SK-N-SH (cell line): Measurements from ENCODE around the gene FAAP24. TPM values are rescaled to one million over a fixed set of nuclear protein-coding genes. Genes with fewer than 3 reads are reported as not detected.
"Not testable (repeated sequence)": the region's sequence is repeated elsewhere in the genome, so short reads cannot be mapped to it uniquely, and the experiment has no call there.

Source experiments
- CTCF ChIA-PET: fragments of 300-600, 350-600 bp; formaldehyde crosslinking; extraction: SDS; loops from one replicate; lab custom pipeline; 2021; lab: Yijun Ruan, JAX
- POLR2A ChIA-PET: fragments of 350-600 bp; sonication (Branson Sonifier 250); formaldehyde crosslinking; extraction: SDS; loops from one replicate; lab custom pipeline; 2020; ENCODE audit warnings: antibody characterized with exemption, inconsistent platforms; lab: Yijun Ruan, JAX
- DNase-seq: peaks from one replicate; pipeline ENCODE4 v3.0.0; 2012
- H2AFZ ChIP-seq: fragments of 200-600 bp; sonication (generic); 2 replicates; pipeline ENCODE4 v1.8.1; 2016; ENCODE audit warnings: antibody characterized with exemption, mild to moderate bottlenecking, low read depth
- H3F3A ChIP-seq: fragments of 200-600 bp; sonication (generic); replicated peaks from 2 replicates; pipeline ENCODE3; 2016; ENCODE audit warnings: antibody characterized with exemption, mild to moderate bottlenecking; ENCODE audit not compliant: insufficient read depth
- H3K27ac ChIP-seq, 2 experiments: fragments of 200-500 bp in 1 of 2; fragments of 200-600 bp in 1 of 2; sonication (Bioruptor generic) in 1 of 2; sonication (generic), shearing (Covaris generic) in 1 of 2; 2 replicates each; pipeline versions ENCODE4 v1.5.1 to v1.6.1; 2014 to 2016; ENCODE audit warnings: low read depth in 2 of 2, inconsistent platforms in 1 of 2, low read length in 1 of 2, mild to moderate bottlenecking in 1 of 2, mixed read lengths in 1 of 2
- H3K27me3 ChIP-seq: fragments of 200-600 bp; sonication (generic), shearing (Covaris generic); 2 replicates; pipeline ENCODE4 v1.6.1; 2016; ENCODE audit warnings: mixed run types; ENCODE audit not compliant: insufficient read depth
- H3K36me3 ChIP-seq, 2 experiments: fragments of 200-500 bp in 1 of 2; fragments of 200-600 bp in 1 of 2; sonication (Bioruptor generic) in 1 of 2; sonication (generic) in 1 of 2; replicated peaks in 1 of 2; 2 replicates each; pipeline versions ENCODE3 to v1.5.1; 2014 to 2016; ENCODE audit warnings: low read length in 1 of 2, mild to moderate bottlenecking in 1 of 2; ENCODE audit not compliant: insufficient read depth in 2 of 2, control insufficient read depth in 1 of 2
- H3K4me1 ChIP-seq, 2 experiments: fragments of 200-500 bp in 1 of 2; fragments of 200-600 bp in 1 of 2; sonication (Bioruptor generic) in 1 of 2; sonication (generic), shearing (Covaris generic) in 1 of 2; 2 replicates each; pipeline versions ENCODE4 v1.5.1 to v1.6.1; 2014 to 2016; ENCODE audit warnings: low read depth in 1 of 2, low read length in 1 of 2, mixed run types in 1 of 2; ENCODE audit not compliant: insufficient read depth in 2 of 2, control insufficient read depth in 1 of 2
- H3K4me2 ChIP-seq: fragments of 200-600 bp; sonication (generic), shearing (Covaris generic); 2 replicates; pipeline ENCODE4 v1.6.1; 2017; ENCODE audit warnings: mixed run types
- H3K4me3 ChIP-seq, 2 experiments: fragments of 200-500 bp in 1 of 2; fragments of 200-600 bp in 1 of 2; sonication (Bioruptor generic) in 1 of 2; sonication (generic), shearing (Covaris generic) in 1 of 2; 2 replicates each; pipeline versions ENCODE4 v1.5.1 to v1.8.1; 2014 to 2016; ENCODE audit warnings: low read depth in 2 of 2, inconsistent platforms in 1 of 2, low read length in 1 of 2, mild to moderate bottlenecking in 1 of 2, mixed read lengths in 1 of 2, moderate library complexity in 1 of 2
- H3K79me2 ChIP-seq: fragments of 200-600 bp; sonication (generic); 2 replicates; pipeline ENCODE4 v1.8.1; 2017; ENCODE audit warnings: mild to moderate bottlenecking; ENCODE audit not compliant: insufficient read depth
- H3K9ac ChIP-seq: fragments of 200-600 bp; sonication (generic); 2 replicates; pipeline ENCODE4 v1.6.1; 2017; ENCODE audit warnings: mixed run types
- H3K9me2 ChIP-seq: fragments of 200-600 bp; sonication (generic); 2 replicates; pipeline ENCODE4 v1.6.1; 2017; ENCODE audit warnings: mixed run types
- H3K9me3 ChIP-seq: fragments of 200-600 bp; sonication (generic); 2 replicates; pipeline ENCODE4 v1.6.1; 2017; ENCODE audit warnings: mixed run types, mild to moderate bottlenecking, moderate library complexity
- H4K20me1 ChIP-seq: fragments of 200-600 bp; sonication (generic); 2 replicates; pipeline ENCODE4 v1.6.1; 2017; ENCODE audit warnings: mild to moderate bottlenecking, mixed run types; ENCODE audit not compliant: insufficient read depth
- GABPA ChIP-seq: IDR thresholded peaks from 2 replicates; pipeline ENCODE4 v1.4.0; 2012; ENCODE audit warnings: low read depth, mild to moderate bottlenecking
- MXI1 ChIP-seq: IDR thresholded peaks from 2 replicates; pipeline ENCODE4 v1.6.1; 2012; ENCODE audit warnings: mild to moderate bottlenecking, low read depth, low read length, improper control_type of control experiment
- RFX5 ChIP-seq: IDR thresholded peaks from 2 replicates; pipeline ENCODE4 v1.6.1; 2012; ENCODE audit warnings: mild to moderate bottlenecking, improper control_type of control experiment, low read length
- WGBS: methylation state at CpG from one replicate; pipeline ENCODE4 v1.1.6; 2017; ENCODE audit warnings: low lambda C conversion rate; 5-methylcytosine and 5-hydroxymethylcytosine counted together
- polyA plus RNA-seq, 3 experiments: library from polyadenylated mRNA; depleted of rRNA; stranded (reverse); fragments of >200 nt; gene quantifications; 2 replicates each; pipeline ENCODE4 v1.2.3, GENCODE V29; 2012
- TF ChIP-seq, protein P1 (sequence below): fragments of 150-350 bp; IDR thresholded peaks from 2 replicates; pipeline ENCODE4 v1.6.1; 2017; ENCODE audit warnings: antibody characterized with exemption, low read length, low read depth, borderline replicate concordance
- TF ChIP-seq, protein P2 (sequence below): IDR thresholded peaks from 2 replicates; pipeline ENCODE4 v1.4.0; 2012; ENCODE audit warnings: low read depth, borderline replicate concordance

Gene FAAP24
- polyA plus RNA-seq, 1 of the 3 experiments (the other 2 are of a cell fraction) = 3.3 TPM

DNA sequence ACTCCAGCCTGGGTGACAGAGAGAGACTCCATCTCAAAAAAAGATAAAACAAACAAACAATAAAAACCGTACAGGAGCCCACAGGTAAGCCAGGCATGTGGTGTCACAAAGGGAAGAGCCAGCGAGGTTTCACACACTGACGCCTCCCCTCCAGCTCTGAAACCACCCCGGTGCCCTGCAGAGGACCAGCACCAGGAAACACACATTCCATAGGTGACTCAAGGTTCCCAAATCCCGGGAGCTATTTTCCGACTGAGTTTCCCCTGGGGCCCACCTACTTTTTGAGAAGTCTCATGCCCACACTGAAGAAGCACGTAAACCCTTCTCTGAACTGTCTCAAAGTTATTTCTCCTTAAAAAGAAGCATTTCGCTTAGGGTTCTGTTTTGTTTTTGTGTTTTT, 52.4 kb downstream of the FAAP24 start:
- 90% methylated on average over 8 of the region's 8 CpGs for WGBS
- DNase-seq = no peak
- Histone ChIP-seq H3K9me3 (no peaks in the 10 kb centered on the region), H3K27ac (no peak overlapping the region), H3K4me3 (no peak overlapping the region), H2AFZ (no peak overlapping the region), H3K4me2 (no peak overlapping the region), H3K79me2 (no peaks in the 10 kb centered on the region), H4K20me1 (no peaks in the 10 kb centered on the region), H3K36me3 (no peaks in the 10 kb centered on the region), H3K9ac (no peak overlapping the region), H3K27me3 (no peaks in the 10 kb centered on the region), H3F3A (no peaks in the 10 kb centered on the region), H3K9me2 (no peaks in the 10 kb centered on the region), H3K4me1 (no peaks in the 10 kb centered on the region)
- TF ChIP-seq, protein P1, sequence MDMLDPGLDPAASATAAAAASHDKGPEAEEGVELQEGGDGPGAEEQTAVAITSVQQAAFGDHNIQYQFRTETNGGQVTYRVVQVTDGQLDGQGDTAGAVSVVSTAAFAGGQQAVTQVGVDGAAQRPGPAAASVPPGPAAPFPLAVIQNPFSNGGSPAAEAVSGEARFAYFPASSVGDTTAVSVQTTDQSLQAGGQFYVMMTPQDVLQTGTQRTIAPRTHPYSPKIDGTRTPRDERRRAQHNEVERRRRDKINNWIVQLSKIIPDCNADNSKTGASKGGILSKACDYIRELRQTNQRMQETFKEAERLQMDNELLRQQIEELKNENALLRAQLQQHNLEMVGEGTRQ = no peak
- no peak for TF ChIP-seq GABPA
- no peak for TF ChIP-seq MXI1
- TF ChIP-seq, protein P2, sequence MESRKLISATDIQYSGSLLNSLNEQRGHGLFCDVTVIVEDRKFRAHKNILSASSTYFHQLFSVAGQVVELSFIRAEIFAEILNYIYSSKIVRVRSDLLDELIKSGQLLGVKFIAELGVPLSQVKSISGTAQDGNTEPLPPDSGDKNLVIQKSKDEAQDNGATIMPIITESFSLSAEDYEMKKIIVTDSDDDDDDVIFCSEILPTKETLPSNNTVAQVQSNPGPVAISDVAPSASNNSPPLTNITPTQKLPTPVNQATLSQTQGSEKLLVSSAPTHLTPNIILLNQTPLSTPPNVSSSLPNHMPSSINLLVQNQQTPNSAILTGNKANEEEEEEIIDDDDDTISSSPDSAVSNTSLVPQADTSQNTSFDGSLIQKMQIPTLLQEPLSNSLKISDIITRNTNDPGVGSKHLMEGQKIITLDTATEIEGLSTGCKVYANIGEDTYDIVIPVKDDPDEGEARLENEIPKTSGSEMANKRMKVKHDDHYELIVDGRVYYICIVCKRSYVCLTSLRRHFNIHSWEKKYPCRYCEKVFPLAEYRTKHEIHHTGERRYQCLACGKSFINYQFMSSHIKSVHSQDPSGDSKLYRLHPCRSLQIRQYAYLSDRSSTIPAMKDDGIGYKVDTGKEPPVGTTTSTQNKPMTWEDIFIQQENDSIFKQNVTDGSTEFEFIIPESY = no peak
- TF ChIP-seq RFX5 = no peak
- CTCF ChIA-PET = no interaction called here
- POLR2A ChIA-PET = no interaction called here

DNA sequence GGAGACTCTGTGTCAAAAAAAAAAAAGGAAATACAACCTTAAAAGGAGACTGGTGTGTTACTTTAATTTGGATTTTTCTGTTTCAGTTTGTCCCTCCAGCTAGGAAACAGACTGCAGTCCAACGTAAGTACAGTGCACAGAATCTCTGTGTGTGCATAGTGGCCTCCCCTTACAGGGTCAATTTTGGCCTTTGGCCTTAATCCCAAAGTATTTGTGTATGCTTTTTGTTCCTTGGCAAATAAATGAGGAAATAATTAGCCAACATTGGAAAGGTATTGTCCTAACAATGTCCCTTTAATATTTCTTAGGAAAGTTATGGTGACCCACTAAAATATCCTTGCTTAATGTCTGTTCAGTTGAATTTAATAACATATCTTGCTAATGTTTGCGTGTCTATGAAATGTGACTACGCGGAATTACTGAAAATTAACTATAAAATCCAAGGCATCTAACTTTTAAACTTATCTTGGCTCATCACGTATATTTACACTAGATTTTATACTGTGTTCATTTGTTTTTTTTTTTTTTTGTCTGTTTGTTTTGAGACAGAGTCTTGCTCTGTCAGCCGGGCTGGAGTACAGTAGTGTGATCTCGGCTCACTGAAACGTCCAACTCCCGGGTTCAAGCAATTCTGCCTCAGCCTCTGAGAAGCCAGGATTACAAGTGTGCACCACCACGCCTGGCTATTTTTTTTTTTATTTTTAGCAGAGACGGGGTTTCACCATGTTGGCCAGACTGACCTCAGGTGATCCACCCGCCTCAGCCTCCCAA, 53.6 kb downstream of the FAAP24 start:
- H3K4me2 ChIP-seq, H3K9me3 ChIP-seq, POLR2A ChIA-PET, H3K9ac ChIP-seq, H4K20me1 ChIP-seq, H3F3A ChIP-seq, H3K4me3 ChIP-seq, H2AFZ ChIP-seq, CTCF ChIA-PET, H3K36me3 ChIP-seq, H3K27ac ChIP-seq, H3K27me3 ChIP-seq, H3K4me1 ChIP-seq, DNase-seq, H3K9me2 ChIP-seq, H3K79me2 ChIP-seq: not testable (repeated sequence)
- 87% methylated on average over 12 of the region's 12 CpGs for WGBS

DNA sequence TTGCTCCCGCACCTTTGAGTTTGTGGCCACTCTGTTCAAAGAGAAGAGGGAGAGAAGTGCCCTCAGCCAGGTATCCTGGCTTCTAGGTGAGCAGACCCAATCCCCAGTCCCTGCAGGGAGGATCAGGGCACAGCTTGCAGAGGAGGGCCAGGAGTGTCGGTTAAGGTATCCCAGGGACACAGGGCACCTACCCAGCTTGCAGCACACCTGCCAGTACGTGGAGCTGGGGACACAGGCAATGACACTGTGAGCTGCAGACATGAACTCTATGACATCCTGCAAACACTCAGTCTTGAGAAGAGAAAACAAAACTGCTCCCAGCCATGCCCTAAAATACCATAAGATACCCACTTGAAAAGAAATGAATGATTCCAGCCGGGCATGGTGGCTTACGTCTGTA, 54.6 kb downstream of the FAAP24 start:
- H3K36me3 ChIP-seq, H3K79me2 ChIP-seq, DNase-seq, POLR2A ChIA-PET, H4K20me1 ChIP-seq, H3F3A ChIP-seq, H3K4me3 ChIP-seq, H3K9ac ChIP-seq, H2AFZ ChIP-seq, H3K27ac ChIP-seq, H3K4me2 ChIP-seq, H3K27me3 ChIP-seq, H3K9me2 ChIP-seq, H3K9me3 ChIP-seq, H3K4me1 ChIP-seq, CTCF ChIA-PET: not testable (repeated sequence)
- 96% methylated on average over 5 of the region's 5 CpGs for WGBS

Other genes starting within 250 kb of the FAAP24 start
- gene SLC7A9, start 102.5 kb upstream of the FAAP24 start, polyA plus RNA-seq (2012; rRNA removed) = not detected in 2 replicates
- 15.7 and 16.4 TPM in 2 replicates for gene CEP89, start 284 bp upstream of the FAAP24 start, polyA plus RNA-seq (2012; rRNA removed)
- gene RHPN2, start 92.6 kb downstream of the FAAP24 start, polyA plus RNA-seq (2012; rRNA removed) = 7.0 and 9.2 TPM in 2 replicates
- 5.9 and 6.3 TPM in 2 replicates for gene GPATCH1, start 108.9 kb downstream of the FAAP24 start, polyA plus RNA-seq (2012; rRNA removed)
- 0.03 TPM in 1 of 2 replicates, not detected in the other for gene WDR88, start 159.9 kb downstream of the FAAP24 start, polyA plus RNA-seq (2012; rRNA removed)
- 7.5 and 8.2 TPM in 2 replicates for gene LRP3, start 222.1 kb downstream of the FAAP24 start, polyA plus RNA-seq (2012; rRNA removed)